Stimulated activated CD8-positive, alpha-beta memory T cell treated with anti-CD3 and anti-CD28 coated beads, Interleukin-4, amount 100 ng/mL, for 4 hours (primary cell): Measurements from ENCODE around the gene PSMD12.
"Not testable (repeated sequence)": the region's sequence is repeated elsewhere in the genome, so short reads cannot be mapped to it uniquely, and the experiment has no call there.

Experiments
- DNase-seq, 2 donors: peaks; one replicate each; pipeline ENCODE4 v3.0.0-alpha.2; 2020; ENCODE audit warnings: low read depth in 2 of 2, low spot score in 1 of 2

The PSMD12 gene

DNA sequence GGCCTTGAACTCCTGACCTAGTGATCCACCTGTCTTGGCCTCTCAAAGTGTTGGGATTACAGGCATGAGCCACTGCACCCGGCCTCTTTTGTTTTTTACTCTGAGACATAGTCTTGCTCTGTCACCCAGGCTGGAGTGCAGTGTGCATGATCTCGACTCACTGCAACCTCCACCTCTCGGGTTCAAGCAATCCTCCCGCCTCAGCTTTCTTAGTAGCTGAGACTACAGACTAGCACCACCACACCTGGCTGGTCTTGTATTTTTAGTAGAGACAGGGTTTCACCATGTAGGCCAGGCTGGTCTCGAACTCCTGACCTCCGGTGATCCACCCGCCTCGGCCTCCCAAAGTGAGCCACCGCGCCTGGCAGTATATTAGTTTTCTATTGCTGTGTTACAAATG lies 22.2 kb upstream of the PSMD12 start:
- DNase-seq = not testable (repeated sequence)

DNA sequence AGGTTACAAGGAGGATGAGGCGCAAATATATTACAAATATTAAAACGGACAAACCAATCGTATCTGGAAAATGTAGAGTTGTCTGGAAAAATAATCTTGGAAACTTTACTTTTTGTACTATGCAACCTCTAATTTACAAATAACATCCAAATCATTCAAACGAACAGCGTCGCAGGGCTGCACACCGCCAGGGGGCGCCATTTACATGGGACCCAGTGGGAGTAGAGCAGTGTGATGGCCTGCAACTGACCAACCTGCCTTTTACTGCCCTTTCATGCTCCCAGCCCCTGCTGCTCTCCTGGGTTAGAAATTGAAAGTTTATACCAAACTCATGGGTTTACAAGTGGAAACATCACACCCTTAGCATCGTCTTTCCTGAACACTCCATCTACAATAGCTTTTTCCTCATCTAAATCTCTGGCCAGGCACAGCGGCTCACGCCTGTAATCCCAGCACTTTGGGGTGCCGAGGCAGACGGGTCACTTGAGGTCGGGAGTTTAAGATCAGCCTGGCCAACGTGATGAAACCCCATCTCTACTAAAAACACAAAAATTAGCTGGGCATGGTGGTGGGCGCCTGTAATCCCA lies 20.7 kb upstream of the PSMD12 start:
- peak; percentile 36 for DNase-seq

DNA sequence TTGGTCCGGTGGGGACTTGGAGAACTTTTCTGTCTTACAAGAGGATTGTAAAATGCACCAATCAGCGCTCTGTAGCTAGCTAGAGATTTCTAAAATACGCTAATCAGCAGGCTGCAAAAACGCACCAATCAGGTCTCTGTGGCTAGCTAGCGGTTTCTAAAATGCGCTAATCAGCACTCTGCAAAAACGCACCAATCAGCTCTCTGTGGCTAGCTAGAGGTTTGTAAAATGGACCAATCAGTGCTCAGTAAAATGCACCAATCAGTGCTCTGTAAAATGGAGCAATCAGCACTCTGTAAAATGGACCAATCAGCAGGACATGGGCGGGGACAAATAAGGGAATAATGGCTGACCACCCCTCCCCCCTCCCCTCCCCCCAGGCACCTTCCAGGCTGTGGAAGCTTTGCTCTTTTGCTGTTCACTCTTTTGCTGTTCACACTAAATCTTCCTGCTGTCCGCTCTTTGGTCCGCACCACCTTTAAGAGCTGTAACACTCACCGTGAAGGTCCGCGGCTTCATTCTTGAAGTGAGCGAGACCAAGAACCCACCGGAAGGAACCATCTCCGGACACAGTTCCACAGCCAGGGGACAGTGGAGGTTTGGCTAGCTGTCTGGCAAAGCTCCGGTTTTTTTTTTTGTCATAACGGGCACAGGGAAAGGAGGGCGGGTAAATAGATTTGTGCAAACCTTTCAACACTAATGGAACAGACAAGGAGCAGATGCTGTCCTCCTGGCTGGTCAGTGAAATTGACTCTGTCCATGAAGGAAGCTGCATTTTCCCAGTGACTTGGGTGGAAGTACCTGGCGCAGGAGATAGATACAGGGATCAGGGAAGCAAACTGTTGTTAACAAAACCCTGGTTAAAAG lies 19.0 kb upstream of the PSMD12 start:
- no peak for DNase-seq

DNA sequence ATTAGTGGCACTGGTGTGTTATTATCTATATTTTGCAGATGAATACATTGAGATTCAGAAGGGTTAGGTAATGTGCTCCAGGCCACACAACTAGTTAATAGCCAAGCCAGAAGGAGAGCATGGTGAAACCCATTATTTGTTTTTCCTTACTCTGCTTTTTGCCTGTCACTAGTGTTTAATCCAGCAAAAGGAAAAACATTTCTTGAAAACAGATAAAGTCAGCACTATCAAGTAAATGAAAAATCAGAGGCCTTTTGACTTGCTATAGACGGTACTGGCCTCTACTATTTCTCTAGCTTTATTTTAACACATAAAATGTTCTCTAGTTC lies 15.5 kb upstream of the PSMD12 start:
- no peak for DNase-seq

DNA sequence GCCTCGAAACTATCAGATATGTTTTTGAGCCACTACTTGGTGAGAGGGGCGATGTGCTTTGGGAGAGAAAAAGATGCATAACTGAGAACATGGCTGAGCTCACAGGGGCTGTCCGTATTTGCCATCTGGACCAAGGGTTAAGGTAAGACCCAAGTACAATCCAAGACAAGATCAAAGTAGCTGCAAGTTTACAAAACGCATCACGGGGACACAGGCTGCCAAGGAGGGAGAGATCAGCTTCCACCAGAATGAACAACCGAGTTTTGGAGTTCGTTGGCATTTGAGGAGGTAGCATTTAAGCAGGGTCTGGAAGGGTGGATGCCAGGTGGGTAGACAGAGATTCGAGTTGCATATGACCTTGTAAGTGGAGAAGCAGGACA lies 12.9 kb upstream of the PSMD12 start:
- no peak for DNase-seq

DNA sequence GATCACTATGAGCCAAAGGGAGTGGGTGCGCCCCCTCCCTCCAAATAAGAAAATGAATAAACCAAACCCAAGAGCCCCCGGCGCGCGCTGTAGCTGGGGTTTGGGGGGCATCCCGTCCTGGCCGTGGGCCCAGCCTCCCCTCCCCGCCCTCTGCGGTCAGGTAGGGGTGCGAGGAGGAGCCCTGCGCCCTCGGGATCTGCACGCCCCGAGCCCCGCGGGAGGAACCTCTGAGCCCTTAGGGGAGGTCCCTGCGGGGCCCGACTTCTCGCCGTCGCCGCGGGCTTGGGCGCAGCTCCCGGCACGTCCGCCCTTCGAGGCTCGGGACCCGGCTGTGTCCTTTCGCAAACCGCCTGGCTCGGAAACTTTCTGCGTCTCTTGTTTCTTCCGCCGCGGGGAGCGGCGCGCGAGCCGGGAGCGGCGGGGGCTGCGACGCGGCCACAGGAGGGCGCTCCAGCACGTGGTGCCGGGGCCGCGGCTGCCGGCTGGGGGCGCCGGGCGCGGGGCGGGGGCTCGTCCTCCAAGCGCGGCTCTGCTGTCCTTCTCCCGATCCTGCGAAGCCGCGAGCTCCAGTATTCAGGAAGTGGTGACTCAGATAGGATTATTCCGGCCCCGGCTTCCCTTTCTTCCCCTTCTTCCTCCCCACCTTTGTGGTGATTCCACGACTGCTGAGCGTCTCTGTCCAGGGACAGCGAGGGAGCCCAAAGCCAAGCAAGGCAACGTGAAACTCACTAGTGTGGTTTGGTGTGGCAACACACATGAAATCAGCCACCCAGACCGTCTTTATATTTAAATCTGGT lies 12.3 kb upstream of the PSMD12 start:
- DNase-seq = peak; percentile 51 to 52

DNA sequence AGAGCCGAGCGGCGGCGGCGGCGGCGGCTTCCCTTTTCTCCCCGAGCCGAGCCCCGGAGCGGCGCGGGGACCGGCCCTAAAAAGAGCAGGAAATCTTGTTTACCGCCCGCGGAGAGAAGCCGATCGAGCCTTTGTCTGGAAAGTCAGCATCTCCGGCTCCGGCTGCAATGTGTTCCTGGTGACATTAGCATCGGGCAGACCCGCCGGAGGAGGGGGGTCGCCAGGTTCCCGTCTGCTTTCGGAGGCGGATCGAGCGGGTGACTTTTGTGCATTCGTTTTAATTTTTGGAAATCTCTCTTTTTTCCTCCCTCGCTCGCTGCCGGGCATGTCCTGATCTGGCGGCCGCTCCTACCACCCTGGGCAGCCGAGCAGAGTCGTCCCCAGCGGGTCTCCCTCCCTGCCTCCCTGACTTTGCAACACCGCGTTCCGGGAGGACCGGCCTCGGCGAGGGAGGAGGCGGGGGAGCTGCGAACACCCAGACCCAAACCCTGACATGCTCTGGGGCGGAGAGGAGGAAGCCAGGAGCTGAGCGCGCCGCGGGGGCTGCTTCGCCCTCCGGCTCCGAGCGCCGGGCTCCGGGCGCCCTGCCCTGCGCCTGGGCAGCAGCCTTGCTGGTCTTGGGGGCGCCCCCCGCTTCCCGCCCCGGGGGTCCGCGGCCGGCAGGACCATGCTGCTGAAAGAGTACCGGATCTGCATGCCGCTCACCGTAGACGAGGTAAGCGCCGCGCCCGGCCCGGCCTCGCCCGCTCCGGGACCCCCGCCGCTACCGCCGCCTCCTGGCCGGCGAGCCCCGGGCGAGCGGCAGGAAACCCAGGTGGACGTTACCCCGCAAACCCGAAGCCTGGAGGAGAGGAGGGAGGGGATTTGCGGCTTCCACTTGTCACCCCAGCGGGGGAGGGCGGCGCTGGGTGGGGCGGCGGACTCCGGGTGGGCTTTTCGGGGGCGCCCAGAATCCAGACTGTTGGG lies 11.4 kb upstream of the PSMD12 start:
- peak in 1 of 2 donors; percentile 28 for DNase-seq

DNA sequence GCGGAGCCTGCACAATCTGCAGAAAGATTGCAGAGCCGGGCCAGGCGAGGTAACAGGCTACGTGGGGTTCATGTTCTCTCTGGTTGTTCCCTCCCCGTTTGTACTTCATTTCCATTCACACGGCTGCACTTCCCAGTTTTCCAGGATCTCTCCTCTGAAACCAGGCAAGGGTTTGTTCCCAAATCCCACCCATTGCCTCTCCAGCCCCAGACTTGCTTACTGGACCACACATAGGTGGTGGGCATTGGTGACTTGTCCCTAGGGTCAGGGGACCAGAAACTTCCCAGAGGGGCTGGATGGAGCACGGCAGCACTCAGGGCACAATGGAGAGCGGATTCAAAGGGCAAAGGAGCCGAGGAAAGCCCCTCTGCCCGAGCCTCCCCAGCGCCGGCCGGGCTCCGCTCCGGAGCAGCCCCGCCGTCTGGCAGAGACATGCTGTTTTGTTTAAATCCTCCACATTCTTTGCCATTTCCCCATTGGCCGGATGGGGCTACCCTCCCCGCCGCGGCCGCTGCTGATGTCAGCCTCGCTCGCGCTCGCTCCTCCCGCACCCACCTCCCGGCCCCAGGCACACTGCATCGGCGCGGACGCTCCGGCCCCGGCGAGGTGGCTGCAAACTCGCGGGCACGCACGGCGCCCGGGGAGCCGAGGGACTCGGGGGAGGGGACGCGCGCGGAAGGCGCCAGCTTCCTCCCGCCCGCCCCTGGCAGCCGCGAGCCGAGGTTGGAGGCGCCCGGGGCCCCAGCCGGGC lies 10.5 kb upstream of the PSMD12 start, which contains the start of gene PITPNC1:
Gene PITPNC1, plus strand, starts transcription at position 545 of the 751 bp plus-strand sequence.
- DNase-seq = peak; percentile 46 to 78

DNA sequence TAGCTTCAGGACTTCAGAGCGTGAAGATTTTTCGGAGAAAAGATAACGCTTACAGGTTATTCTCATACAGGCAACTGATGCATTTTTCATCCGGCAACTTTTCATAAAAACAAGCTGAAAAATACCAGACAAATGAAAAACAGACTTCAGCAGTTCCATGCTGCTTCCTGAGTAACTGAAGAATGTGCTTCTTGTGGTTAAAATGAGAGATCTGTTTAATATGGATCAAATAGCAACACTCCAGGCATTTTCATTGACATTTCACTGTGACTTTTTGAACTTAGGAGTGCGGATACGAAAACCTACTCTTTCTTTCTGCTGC lies 10.0 kb upstream of the PSMD12 start:
- DNase-seq = no peak

DNA sequence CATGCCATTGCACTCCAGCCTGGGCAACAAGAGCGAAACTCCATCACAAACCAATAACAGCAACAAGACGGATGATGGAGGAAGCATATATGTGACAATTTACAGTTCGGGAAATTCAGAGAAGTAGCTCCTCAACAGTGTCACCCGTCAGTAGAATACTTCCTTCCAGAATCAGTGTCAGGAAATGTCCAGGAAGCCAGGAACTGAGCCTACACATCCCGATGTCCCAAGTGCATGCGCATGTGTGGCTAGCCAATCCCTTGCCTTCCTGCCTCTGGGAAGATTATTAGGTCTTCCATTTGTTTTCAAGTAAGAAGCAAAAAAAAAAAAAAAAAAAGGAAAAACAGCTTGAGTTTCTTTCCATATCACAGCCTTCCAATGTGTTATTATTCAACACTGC lies 9.3 kb upstream of the PSMD12 start:
- DNase-seq = no peak

DNA sequence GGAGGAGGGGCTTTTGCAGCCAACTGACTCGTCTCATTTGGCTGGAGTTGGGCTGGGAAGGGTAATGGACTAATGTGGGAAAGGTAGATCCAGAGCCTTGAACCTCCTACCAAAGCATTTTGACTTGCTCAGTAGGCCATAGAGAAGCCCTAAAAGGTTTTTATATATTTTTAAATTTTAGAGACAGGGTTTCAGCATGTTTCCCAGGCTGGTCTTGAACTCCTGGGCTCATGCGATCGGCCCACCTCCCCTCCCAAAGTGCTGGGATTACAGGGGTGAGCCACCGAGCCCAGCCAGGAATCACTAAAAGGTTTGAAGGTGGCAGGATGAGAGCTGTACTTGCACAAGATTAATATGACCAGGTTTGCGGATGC lies 8.7 kb upstream of the PSMD12 start:
- DNase-seq = no peak

DNA sequence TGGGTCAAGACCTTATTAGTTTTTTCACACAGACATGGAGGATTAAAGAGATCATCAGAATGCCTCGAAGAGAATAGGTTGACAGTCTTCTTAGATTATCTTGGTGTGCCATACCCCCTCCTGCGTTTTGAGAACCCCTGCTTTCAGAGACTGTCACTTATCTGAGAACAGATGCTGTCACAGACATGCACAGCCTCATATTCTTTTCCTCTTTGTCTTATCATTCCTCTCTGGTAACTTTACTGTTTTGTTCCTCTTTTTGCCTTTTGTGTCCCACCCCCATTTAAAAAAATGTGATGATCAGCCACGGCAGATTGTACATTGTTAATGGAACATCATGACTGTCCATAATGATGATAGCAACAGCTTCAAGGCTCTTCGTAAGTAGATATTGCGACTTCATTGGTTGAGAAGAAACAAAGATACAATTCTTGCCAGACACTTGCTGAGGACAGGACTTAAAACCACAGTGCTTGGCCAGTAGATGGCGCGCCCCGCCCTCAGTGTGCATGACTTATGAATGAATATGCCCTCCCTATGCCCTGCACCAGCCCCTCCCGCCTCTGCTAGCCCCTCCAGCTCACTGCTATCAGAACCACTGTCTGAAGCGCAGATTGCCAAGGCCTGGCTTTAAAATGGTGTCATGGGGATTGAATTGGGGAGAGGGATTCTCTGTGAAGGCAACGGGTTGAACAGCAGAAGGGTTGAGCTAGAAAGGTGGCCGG lies 8.1 kb upstream of the PSMD12 start:
- peak; percentile 81 for DNase-seq

DNA sequence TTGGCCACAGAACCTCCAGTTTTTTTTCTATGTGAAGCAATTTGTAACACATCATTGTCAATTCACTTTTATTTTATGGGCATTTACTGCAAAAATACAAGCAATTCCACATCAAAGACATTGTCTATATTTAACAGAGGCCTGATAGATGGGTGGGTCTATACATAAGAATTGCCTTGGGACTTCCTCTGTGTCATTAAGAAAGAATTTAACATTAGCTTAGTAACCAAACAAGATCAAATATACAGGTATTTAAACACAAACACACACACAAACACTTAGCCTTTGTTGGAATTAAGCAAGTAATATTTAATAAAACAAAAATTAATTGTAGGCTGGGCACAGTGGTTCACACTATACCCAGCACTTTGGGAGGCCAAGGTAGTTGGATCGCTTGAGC lies 6.4 kb upstream of the PSMD12 start:
- no peak for DNase-seq

DNA sequence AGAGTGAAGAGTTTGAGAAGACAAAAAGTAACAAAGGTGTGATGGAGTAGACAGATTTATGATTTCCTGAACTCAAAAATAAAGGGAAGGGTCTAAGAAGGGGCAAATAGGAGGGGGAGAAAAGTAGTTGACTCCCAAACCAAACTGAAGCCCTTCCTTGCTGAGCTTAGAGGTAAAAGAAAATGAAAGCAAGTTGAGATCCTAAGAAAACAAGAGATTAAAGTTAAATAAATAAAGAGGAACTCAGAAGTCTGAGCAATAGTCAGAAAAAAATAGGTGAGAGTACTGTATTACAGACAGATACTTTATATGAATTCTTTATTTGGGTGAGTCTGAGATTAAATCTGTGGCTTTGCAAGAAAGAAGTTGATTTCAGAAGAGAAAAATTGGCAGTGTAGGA lies 3.3 kb upstream of the PSMD12 start:
- DNase-seq = no peak

DNA sequence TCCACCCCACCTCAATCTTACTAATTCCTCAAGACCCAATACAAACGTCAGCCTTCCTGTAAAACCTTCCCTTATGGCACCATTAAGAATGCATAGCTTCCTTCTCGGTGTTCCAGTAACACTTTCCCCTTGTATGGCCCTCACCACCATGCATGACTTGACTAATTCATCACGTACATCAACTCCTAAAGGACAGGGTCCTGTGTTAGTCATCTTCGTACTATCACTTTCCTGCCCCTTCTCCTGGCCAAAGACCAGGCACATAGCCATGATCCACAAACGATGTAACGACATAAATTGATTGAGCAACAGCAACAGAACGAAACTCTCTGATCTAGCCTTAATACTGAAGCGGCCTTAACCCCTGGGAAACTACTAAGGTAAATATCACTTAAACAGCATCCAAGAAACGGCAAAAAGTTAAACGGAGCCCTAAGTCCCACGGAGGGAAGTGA lies 612 bp downstream of the PSMD12 start:
- no peak for DNase-seq

DNA sequence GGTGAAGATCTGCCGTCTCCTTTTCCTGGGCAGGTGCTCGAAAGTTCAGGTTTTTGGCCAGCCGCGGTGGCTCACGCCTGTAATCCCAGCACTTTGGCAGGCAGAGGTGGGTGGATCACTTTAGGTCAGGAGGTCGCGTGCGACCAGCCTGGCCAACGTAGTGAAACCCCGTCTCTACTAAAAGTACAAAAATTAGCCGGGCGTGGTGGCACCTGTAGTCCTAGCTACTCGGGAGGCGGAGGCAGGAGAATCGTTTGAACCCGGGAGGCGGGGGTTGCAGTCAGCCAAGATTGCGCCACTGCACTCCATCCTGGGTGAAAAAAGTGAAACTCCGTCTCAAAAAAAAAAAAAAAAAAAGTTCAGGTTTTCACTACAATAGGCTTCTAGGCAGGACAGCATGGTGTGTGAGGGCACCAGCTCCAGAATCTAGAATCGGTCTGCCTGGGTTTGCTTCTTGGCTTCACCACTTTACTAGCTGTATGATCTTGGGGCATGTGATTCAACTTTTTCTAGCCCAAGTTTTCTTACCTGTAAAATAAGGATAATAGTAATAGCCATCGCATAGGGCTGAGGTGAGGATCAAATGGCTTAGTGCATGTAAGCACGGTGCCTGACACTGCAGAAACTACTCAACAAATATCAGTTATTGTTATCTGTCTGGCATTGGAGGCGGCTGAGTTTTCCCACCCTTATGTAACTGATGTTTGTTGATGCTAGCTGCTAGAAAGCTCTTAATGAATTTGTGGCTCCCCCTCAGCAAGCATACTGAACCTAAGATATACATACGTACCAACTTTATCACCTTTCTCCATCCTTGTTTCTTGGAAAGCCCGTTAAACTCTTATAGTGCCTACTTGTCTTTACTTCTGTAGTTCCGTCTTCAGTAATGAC lies 1.3 kb downstream of the PSMD12 start:
- DNase-seq = no peak

DNA sequence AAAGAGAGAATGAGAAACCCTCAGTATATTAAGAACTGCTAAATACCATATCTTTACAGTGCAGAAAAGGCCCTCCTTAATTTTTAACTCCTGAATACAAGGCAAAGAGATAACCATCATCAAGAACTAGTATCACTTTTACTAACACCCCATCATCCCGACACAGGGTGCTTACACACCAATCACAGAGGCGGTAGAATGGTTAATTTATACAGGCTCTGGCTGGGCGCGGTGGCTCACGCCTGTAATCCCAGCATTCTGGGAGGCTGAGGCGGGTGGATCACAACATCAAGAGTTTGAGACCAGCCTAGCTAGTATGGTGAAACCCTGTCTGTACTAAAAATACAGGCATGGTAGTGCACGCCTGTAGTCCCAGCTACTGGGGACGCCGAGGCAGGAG lies 4.2 kb downstream of the PSMD12 start:
- no peak for DNase-seq

DNA sequence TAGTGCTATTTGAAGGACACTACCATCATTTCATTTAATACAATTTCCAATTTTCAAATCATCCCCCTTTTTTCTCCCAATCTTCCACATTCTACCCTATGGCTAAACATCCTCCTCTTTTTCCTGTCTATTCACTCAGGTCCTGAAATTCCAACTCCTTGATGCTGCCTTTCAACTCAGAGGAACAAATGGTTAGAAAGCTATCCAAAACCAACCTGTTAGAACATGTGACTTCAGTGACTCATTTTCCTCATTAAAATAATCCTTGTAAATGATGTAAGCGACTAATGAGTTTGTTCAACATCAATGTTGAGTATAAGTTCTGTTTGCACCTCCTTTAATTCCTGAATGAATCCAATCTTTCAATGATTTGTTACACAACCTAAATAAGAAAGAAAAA lies 5.5 kb downstream of the PSMD12 start:
- DNase-seq = no peak
